Activated T-helper 9 cell treated with anti-CD3 and anti-CD28 coated beads, Interleukin-2, amount 50 U/mL, for 16 hours (primary cell): ENCODE measurements around the gene LRP5.
"Not testable (repeated sequence)": the region's sequence is repeated elsewhere in the genome, so short reads cannot be mapped to it uniquely, and the experiment has no call there.

Experiments used
- DNase-seq: peaks from one replicate; pipeline ENCODE4 v3.0.0-alpha.2; 2020; ENCODE audit warnings: low read depth

LRP5 gene

DNA sequence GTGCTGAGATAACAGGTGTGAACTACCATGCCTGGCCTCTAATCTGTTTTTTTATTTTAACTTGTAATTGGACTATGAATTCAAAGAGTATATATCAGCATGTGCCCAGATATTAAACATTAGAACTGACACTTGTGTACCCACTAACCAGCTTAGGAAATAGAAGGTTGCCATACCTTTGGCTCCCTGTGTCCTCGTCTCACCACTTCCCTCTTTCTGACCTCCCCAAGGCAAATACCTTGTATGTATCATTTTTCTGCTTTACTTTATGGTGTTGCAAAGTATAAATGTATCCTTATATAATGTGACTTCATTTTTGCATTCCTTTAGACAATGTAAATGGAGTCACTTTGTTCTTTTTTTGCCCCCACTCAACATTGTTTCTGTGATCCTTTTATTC lies 157.3 kb downstream of the LRP5 start:
- no peak for DNase-seq

DNA sequence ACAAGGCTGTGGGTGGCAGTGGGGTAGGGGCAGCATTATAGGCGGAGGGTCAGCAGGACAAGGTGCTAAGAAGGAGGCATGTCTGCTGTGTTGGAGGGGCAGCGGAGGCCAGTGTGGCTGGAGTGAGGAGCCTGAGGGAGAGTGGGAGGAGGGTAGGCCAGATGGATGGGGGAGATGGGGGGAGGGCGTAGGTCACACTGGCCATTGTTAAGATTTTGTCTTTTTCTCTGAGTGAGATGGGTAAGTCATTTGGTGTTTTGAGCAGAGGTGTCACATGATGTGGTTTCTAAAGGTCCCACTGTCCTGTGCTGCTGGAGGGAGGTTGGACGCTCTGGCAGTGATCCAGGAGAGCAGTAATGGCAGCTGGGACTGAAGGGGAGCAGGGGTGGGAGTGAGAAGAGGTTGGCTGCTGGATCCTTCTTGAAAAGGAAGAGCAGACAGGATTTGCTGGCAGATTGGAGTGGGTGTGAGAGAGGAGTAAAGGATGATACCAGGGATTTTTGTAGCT lies 158.0 kb downstream of the LRP5 start:
- DNase-seq = no peak

DNA sequence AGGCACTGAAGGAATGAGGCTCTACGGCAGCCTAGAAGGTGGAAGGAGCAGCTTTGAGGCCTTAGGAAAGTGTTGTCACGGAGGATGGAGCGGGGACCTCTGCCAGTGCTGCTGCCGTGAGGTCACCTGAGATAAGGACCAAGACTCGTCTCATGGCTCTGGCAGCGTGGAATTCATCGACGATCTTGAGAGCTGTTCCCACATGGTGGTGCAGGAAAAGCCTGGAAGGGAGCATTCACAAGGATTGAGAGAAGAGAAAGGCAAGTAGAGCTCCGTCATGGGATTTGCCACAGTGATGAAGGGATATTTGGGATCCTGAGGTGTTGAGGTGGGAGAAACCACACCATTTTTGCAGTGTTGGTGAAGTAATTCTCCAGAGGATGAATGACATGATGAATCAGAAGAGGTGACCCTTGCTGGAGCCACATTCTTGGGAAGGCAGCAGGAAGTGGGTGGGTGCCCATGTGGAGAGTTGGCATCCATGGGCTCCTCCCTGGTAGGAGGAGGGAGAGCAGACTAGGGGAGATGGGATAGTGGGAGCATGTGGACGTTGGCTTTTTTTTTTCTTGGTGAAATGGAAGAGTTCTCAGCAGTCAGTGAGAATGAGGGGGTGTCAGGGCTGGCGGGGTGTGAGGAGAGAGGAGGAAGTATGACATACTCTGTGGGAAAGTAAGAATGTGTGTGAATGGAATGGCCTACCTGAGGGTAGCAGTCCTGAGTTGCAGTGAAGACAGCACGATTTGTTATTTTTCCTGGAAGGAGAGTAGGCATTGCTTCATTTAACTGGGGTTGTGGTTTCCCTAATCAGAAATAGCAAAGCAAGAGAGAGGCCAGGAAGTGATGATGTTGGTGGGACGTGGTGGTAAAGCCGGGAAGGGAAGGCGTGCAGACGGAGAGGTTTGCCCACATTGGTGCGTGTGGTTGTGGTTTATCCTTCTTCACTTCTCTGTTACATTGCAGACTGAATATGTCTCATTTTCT lies 159.3 kb downstream of the LRP5 start:
- DNase-seq = peak; percentile 33

DNA sequence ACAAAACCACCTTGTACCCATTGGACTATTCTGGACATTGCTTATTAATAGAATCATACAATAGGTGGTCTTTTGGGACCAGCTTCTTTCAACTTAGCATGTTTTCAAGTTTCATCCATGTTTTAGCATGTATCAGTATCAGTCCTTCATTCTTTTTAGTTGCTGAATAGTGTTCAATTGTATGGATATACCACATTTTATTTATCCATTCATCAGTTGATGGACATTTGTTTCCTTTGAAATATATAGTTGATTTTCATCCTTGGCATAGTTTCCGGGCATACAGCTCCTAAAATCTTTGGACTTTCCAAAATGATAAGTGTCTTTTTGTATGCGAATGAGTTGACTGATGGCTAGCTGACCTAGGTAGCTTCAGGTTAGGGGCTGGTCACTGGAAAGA lies 160.4 kb downstream of the LRP5 start:
- no peak for DNase-seq

DNA sequence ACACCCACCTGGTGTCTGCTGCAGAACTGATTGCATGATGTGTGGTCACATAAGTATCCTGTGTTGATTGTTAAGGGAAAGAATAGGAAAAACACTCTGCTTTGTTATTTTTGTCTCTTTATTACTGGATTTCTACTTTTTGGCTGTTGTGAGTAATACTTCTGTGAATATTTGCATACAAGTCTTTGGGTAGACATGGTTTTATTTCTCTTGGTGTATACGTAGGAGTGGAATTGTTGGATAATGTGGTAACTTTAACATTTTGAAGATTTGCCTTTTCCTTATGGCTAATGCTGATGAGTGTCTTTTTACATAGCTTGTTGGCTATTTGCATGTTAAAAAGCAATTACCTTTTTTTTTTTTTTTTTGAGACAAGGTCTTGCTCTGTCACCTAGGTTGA lies 161.3 kb downstream of the LRP5 start:
- no peak for DNase-seq

DNA sequence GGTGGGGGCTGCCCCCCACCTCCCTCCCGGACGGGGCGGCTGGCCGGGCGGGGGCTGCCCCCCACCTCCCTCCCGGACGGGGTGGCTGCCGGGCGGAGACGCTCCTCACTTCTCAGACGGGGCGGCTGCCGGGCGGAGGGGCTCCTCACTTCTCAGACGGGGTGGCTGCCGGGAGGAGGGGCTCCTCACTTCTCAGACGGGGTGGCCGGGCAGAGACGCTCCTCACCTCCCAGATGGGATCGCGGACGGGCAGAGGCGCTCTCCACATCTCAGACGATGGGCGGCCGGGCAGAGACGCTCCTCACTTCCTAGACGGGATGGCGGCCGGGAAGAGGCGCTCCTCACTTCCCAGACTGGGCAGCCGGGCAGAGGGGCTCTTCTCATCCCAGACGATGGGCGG lies 163.2 kb downstream of the LRP5 start:
- DNase-seq = not testable (repeated sequence)

DNA sequence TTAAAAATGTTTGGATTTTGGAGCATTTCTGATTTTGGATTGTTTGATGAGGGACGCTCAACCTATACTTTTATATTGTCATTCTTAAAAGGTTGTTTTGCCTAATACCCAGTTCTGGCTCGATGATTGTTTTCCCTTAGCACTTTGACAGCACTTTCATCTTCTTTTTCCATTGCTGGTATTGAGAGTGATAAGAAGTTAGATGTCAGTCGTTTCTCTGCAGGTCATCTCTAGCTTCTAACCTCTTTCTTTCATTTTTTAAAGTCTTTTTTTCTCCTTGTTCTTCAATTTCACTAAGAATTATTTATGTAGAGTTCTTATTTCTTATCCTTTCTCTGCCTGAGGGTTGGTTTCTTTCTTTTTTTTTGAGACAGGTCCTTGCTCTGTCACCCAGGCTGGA lies 167.0 kb downstream of the LRP5 start:
- no peak for DNase-seq

DNA sequence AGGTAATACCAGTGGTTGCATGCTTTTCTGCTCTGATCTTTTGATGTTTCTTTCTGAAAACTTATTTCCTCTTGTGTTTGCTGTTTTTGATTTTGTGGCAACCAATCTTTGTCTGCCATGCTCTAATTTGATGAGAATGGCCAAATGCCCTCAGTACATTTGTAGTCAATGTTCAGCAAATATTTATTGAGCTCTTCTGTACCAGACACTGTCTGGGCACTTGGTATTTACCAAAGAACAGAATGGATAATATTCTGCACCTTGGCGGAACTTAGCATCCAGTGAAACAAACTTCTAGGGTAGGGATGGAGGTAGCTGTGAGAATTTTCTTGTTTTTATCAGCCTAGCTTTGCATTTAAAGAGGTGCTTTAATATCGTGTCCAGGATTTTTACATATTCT lies 167.8 kb downstream of the LRP5 start:
- no peak for DNase-seq

DNA sequence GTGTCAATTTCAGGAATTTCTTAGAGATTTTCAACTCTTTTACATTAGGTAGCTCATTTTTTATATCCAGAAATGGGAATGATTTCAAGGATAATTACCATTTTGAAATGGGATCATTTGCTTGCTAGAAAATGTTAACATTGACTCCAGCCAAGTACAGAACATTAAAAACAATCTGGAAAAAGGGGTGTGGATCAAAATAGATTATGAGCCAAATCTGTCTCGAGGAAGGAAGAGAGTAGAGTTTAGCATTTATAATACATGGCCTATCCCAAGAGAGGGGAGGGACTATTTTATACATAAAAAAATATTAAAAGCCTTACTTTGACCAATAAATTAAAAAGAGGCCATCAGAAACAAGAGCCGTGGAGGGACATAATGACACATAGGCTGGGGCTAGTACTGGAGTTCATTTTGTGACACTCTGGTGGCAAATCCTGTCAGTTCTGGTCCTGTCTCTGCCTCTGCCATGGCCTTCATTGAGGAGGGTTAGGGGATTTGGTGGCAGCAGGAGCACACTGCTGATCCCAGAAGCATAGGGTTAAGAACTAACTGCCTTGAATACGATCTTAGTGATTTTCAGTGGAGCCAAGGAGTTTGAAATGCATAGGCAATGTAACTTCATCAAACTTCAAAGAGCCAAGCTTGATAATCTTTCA lies 168.6 kb downstream of the LRP5 start:
- no peak for DNase-seq

DNA sequence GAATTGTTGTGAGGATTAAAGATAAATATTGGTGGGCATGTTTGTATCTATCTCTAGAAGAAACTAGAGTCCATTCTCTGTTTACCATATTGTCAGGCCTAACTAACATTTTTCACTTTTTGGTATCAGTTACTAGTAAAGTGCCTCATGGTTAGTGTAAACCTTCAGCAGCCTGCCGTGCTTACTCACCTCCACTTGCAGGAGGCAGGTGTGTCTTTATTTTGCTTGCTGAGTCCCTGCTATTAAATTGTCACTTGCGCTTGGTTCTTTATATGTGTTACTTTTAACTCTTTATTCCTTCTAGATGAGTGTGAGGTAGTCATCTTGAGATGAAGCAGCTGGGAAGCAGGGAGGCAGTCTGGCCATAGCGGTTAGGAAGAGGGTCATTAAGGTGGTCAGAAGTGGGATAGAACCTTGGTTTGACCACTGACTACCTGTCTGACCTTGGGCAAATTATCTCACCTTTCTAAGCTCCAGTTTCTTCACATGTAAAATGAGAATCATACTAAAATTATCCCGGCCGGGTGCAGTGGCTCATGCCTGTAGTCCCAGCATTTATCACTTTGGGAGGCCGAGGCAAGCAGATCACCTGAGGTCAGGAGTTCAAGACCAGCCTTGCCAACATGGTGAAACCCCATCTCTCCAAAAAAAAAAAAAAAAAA lies 169.3 kb downstream of the LRP5 start:
- DNase-seq = no peak

DNA sequence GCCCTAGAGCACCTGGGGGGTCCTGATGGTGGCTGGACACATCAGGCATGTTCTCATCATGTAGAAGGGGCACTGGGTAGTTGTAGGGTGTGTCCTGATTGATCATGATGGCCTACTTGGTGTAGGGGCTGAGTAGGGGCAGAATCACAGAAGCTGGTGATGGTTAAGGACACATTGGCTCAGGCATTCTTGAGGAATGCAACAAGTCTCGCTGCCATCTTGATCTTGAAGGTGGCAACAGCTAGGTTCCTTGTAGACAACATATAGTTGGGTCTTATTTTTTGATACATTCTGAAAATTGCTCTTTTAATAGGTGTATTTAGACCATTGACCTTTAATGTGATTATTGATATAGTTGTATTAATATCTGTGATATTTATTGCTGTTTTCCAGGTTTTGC lies 176.2 kb downstream of the LRP5 start:
- no peak for DNase-seq

DNA sequence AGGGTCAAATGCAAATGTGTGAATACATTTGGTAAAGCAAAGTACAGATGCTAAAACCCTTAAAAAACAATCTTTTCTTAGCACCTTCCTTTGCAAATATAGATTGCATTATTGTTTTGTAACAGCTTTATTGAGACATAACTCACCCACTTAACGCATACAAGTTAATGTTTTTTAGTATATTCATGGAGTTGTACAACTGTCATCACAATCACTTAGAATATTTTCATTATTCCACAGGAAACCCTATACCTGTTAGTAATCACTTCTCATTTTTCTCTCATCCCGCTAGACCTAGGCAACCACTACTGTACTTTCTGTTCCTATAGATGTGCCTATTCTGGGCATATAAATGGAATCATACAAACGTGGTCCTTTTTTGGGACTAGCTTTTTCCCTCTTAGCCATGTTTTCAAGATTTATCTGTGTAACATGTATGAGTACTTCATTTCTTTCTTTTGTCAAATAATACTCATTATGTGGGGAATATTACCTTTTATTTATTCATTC lies 182.9 kb downstream of the LRP5 start:
- DNase-seq = no peak

DNA sequence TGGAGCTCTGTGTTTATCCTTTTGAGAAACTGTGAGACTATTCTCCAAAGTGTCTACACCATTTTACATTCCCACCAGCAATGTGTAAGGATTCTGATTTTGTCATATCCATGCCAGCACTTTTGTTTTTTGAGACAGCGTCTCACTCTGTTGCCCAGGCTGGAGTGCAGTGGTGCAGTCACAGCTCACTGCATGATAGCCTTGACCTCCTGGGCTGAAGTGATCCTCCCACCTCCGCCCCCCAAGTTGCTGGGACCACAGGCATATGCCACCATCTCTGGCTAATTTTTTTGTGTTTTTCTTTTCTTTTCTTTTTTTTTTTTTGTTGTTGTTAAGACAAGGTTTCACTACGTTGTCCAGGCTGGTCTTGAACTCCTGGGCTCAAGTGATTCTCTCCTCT lies 183.5 kb downstream of the LRP5 start:
- DNase-seq = no peak

DNA sequence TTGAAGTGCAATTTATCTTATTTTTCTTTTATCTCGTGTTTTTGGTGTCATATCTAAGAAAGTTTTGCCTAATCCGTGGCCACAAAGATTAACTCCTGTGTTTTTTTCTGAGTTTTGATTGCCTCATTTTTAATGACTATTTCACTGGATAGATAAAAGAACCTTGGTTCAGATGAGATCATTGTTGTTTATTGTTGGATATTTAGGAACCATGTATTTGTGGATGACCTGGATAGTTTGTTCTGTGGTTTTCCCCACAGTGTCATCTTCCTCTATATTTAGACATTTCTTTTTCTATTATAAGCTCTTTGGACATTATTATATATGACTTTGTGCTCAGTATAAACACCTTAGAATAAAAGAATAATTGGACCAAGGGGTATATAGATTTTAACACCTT lies 185.4 kb downstream of the LRP5 start:
- no peak for DNase-seq

DNA sequence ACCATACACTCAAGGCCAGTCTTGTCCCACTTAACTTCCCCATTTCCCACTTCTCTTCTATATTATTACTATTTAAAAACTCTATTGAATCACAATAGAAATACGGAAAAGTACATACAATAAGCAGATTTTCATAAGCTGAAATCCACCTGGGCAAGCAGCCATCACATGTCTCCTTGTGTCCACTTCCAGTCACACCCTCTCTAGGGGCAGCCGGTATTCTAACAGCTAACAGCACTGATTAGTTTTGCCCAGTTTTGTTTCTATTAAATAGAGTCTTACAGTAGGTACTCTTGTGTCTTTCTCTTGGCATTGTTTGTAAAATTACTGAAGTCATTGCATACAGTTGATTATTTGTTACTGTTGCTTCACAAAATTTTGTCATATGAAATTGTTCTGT lies 185.9 kb downstream of the LRP5 start:
- DNase-seq = no peak
